Mesothelial cell of epicardium (in vitro differentiated cells): Measurements from ENCODE around the gene WSCD2. TPM values are rescaled to one million over a fixed set of nuclear protein-coding genes. Genes with fewer than 3 reads are reported as not detected.

Experiments used
- DNase-seq, 2 experiments: peaks; one replicate each; pipeline ENCODE4 v3.0.0; 2021; ENCODE audit warnings: low spot score in 2 of 2; ENCODE audit not compliant: unreplicated experiment in 2 of 2
- H3K27ac Mint-ChIP-seq: 2 replicates; pipeline ENCODE4 v1.8.0; 2021; ENCODE audit warnings: mixed read lengths
- H3K27me3 Mint-ChIP-seq: 2 replicates; pipeline ENCODE4 v1.8.0; 2021; ENCODE audit warnings: low read depth, mixed read lengths
- H3K36me3 Mint-ChIP-seq: 2 replicates; pipeline ENCODE4 v1.8.0; 2021; ENCODE audit warnings: mixed read lengths
- H3K4me1 Mint-ChIP-seq: 2 replicates; pipeline ENCODE4 v1.8.0; 2021; ENCODE audit warnings: mixed read lengths
- H3K4me3 Mint-ChIP-seq: 2 replicates; pipeline ENCODE4 v1.8.0; 2021; ENCODE audit warnings: mild to moderate bottlenecking, moderate library complexity, mixed read lengths
- H3K9me3 Mint-ChIP-seq: 2 replicates; pipeline ENCODE4 v1.8.0; 2021; ENCODE audit warnings: mixed read lengths
- CTCF ChIP-seq: fragments of 200-600 bp; sonication (generic); IDR thresholded peaks from one replicate; pipeline ENCODE4 v1.5.0; 2021; ENCODE audit warnings: antibody characterized with exemption; ENCODE audit not compliant: unreplicated experiment
- total RNA-seq: library from RNA; stranded (reverse); gene quantifications from 3 replicates; pipeline ENCODE4 v1.2.1, GENCODE V29; 2021

The WSCD2 gene
- total RNA-seq, 1 donor from 2014 or later = 0.13 TPM

- H3K4me1 Mint-ChIP-seq = no peaks in the 10 kb centered on the region
- TF ChIP-seq CTCF = no peak
- no peak overlapping the region for H3K27ac Mint-ChIP-seq
- H3K36me3 Mint-ChIP-seq = no peaks in the 10 kb centered on the region
- no peak overlapping the region for H3K4me3 Mint-ChIP-seq
- peaks cover 41% of the 10 kb centered on the region for H3K27me3 Mint-ChIP-seq
- H3K9me3 Mint-ChIP-seq = no peaks in the 10 kb centered on the region
- DNase-seq = no peak
Measured at GRCh38 chr12:108150436-108150835, 21.3 kb downstream of the WSCD2 start.

- no peak for TF ChIP-seq CTCF
- no peak for DNase-seq
- Mint-ChIP-seq H3K9me3 (no peaks in the 10 kb centered on the region), H3K4me3 (no peak overlapping the region), H3K27me3 (peaks cover 45% of the 10 kb centered on the region), H3K27ac (no peak overlapping the region), H3K4me1 (no peaks in the 10 kb centered on the region), H3K36me3 (no peaks in the 10 kb centered on the region)
Measured at GRCh38 chr12:108151533-108152169, 22.6 kb downstream of the WSCD2 start.

GRCh38 chr12:108152170-108152538 lies 23.1 kb downstream of the WSCD2 start:
- H3K36me3 Mint-ChIP-seq = no peaks in the 10 kb centered on the region
- no peak overlapping the region for H3K27ac Mint-ChIP-seq
- TF ChIP-seq CTCF = no peak
- no peaks in the 10 kb centered on the region for H3K9me3 Mint-ChIP-seq
- DNase-seq = no peak
- H3K4me3 Mint-ChIP-seq = no peak overlapping the region
- peaks cover 47% of the 10 kb centered on the region for H3K27me3 Mint-ChIP-seq
- H3K4me1 Mint-ChIP-seq = no peaks in the 10 kb centered on the region

- H3K27me3 Mint-ChIP-seq = peaks cover 53% of the 10 kb centered on the region
- H3K9me3 Mint-ChIP-seq = no peaks in the 10 kb centered on the region
- no peak for DNase-seq
- no peaks in the 10 kb centered on the region for H3K4me1 Mint-ChIP-seq
- no peak for TF ChIP-seq CTCF
- H3K27ac Mint-ChIP-seq = no peak overlapping the region
- H3K4me3 Mint-ChIP-seq = no peak overlapping the region
- H3K36me3 Mint-ChIP-seq = no peaks in the 10 kb centered on the region
Measured at GRCh38 chr12:108156717-108157116, 27.6 kb downstream of the WSCD2 start.

GRCh38 chr12:108157870-108158459 lies 28.9 kb downstream of the WSCD2 start:
- H3K36me3 Mint-ChIP-seq = no peaks in the 10 kb centered on the region
- H3K9me3 Mint-ChIP-seq = no peaks in the 10 kb centered on the region
- no peak overlapping the region for H3K27ac Mint-ChIP-seq
- H3K4me3 Mint-ChIP-seq = no peak overlapping the region
- no peak for DNase-seq
- H3K27me3 Mint-ChIP-seq = peaks cover 49% of the 10 kb centered on the region
- no peak for TF ChIP-seq CTCF
- H3K4me1 Mint-ChIP-seq = no peaks in the 10 kb centered on the region
